ENCODE data around the gene TAOK3.

- TF ChIP-seq, protein P1, sequence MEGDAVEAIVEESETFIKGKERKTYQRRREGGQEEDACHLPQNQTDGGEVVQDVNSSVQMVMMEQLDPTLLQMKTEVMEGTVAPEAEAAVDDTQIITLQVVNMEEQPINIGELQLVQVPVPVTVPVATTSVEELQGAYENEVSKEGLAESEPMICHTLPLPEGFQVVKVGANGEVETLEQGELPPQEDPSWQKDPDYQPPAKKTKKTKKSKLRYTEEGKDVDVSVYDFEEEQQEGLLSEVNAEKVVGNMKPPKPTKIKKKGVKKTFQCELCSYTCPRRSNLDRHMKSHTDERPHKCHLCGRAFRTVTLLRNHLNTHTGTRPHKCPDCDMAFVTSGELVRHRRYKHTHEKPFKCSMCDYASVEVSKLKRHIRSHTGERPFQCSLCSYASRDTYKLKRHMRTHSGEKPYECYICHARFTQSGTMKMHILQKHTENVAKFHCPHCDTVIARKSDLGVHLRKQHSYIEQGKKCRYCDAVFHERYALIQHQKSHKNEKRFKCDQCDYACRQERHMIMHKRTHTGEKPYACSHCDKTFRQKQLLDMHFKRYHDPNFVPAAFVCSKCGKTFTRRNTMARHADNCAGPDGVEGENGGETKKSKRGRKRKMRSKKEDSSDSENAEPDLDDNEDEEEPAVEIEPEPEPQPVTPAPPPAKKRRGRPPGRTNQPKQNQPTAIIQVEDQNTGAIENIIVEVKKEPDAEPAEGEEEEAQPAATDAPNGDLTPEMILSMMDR (conservative IDR thresholded peaks at IDR 0.05 in 1 of 2, IDR thresholded peaks at IDR 0.05 in 1 of 2; ENCODE audit: extremely low read depth in 1 of 2, insufficient read depth in 1 of 2, low read depth in 1 of 2, low read length in 2 of 2) = no peak
- TF ChIP-seq EZH2 (IDR thresholded peaks at IDR 0.05; ENCODE audit: borderline replicate concordance, low read length) = no peak
These were observed 98.6 kb downstream of the TAOK3 start for GRCh38 chr12:118274066-118274465.
